ENCODE measurements around the gene OSBPL10.
"Not testable (repeated sequence)": the region's sequence is repeated elsewhere in the genome, so short reads cannot be mapped to it uniquely, and the experiment has no call there.

The OSBPL10 gene

DNA sequence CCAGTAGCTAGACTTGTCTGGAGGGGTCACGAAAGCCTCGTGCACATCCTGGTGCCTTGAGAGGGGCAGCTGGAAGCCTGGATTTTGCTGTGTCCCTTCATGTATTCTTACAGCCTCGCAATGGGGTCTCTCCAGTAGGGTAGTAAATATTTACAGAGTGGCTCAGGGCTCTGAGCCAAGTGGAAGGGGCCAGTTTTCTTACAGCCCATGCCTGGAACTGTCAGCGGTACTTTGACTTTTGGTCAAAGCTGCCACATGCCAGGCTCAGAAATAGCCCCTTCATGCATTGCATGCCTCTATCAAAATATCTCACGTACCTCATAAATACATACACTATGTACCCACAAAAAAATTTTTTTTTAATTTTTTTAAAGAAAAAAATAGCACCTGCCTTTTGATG is 119.2 kb downstream of the OSBPL10 start:
- Histone ChIP-seq H3K9me3 (replicated peaks; ENCODE audit: low read length) (no peaks in the 10 kb centered on the region), H3K27me3 (ENCODE audit: control insufficient read depth, insufficient read depth, low read length) (no peaks in the 10 kb centered on the region), H3K4me1 (ENCODE audit: control insufficient read depth, insufficient read depth, low read length) (peaks cover 21% of the 10 kb centered on the region), H3K36me3 (ENCODE audit: insufficient read depth, low read length) (peaks cover 4% of the 10 kb centered on the region), H3K4me3 (ENCODE audit: low read length) (no peak overlapping the region), H3K4me2 (ENCODE audit: low read length) (no peak overlapping the region), H3K9ac (ENCODE audit: low read depth, low read length) (no peak overlapping the region)

DNA sequence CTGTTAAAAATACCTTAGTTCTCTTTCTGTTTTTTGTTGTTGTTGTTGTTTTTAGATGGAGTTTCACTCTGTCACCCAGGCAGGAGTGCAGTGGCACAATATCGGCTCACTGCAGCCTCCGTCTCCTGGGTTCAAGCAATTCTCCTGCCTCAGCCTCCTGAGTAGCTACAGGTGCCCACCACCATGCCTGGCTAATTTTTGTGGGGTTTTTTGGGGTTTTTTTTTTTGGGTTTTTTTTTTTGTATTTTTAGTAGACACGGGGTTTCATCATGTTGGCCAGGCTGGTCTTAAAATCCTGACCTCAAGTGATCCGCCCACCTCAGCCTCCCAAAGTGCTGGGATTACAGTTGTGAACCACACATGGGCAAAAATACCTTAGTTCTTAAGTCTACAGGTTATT is 120.4 kb downstream of the OSBPL10 start:
- H3K36me3 ChIP-seq (ENCODE audit: insufficient read depth, low read length); H3K9me3 ChIP-seq (replicated peaks; ENCODE audit: low read length): not testable (repeated sequence)

GRCh38 chr3:31859245-31859644 is 121.8 kb downstream of the OSBPL10 start:
- H3K4me2 ChIP-seq (ENCODE audit: low read length), result no peak overlapping the region
- H3K4me3 ChIP-seq (ENCODE audit: low read length), result no peak overlapping the region
- H3K36me3 ChIP-seq (ENCODE audit: insufficient read depth, low read length), result no peaks in the 10 kb centered on the region
- H3K9ac ChIP-seq (ENCODE audit: low read depth, low read length), result no peak overlapping the region
- no peaks in the 10 kb centered on the region for H3K27me3 ChIP-seq (ENCODE audit: control insufficient read depth, insufficient read depth, low read length)
- peaks cover 21% of the 10 kb centered on the region for H3K4me1 ChIP-seq (ENCODE audit: control insufficient read depth, insufficient read depth, low read length)
- no peaks in the 10 kb centered on the region for H3K9me3 ChIP-seq (replicated peaks; ENCODE audit: low read length)

More for the DNA sequence above, 120.4 kb downstream of the OSBPL10 start:
- H3K4me2 ChIP-seq (ENCODE audit: low read length); H3K27me3 ChIP-seq (ENCODE audit: control insufficient read depth, insufficient read depth, low read length); H3K9ac ChIP-seq (ENCODE audit: low read depth, low read length); H3K4me3 ChIP-seq (ENCODE audit: low read length): not testable (repeated sequence)
- H3K4me1 ChIP-seq (ENCODE audit: control insufficient read depth, insufficient read depth, low read length), result peaks cover 21% of the 10 kb centered on the region

GRCh38 chr3:31858439-31858838 is 122.6 kb downstream of the OSBPL10 start:
- Histone ChIP-seq H3K4me3 (ENCODE audit: low read length) (no peak overlapping the region), H3K9ac (ENCODE audit: low read depth, low read length) (no peak overlapping the region), H3K27me3 (ENCODE audit: control insufficient read depth, insufficient read depth, low read length) (no peaks in the 10 kb centered on the region), H3K36me3 (ENCODE audit: insufficient read depth, low read length) (no peaks in the 10 kb centered on the region), H3K4me1 (ENCODE audit: control insufficient read depth, insufficient read depth, low read length) (peaks cover 18% of the 10 kb centered on the region), H3K9me3 (replicated peaks; ENCODE audit: low read length) (no peaks in the 10 kb centered on the region), H3K4me2 (ENCODE audit: low read length) (no peak overlapping the region)

GRCh38 chr3:31853580-31853979 is 127.5 kb downstream of the OSBPL10 start:
- Histone ChIP-seq H3K4me3 (ENCODE audit: low read length) (no peak overlapping the region), H3K4me2 (ENCODE audit: low read length) (no peak overlapping the region), H3K9me3 (replicated peaks; ENCODE audit: low read length) (no peaks in the 10 kb centered on the region), H3K27me3 (ENCODE audit: control insufficient read depth, insufficient read depth, low read length) (no peaks in the 10 kb centered on the region), H3K9ac (ENCODE audit: low read depth, low read length) (no peak overlapping the region), H3K4me1 (ENCODE audit: control insufficient read depth, insufficient read depth, low read length) (no peaks in the 10 kb centered on the region), H3K36me3 (ENCODE audit: insufficient read depth, low read length) (no peaks in the 10 kb centered on the region)

DNA sequence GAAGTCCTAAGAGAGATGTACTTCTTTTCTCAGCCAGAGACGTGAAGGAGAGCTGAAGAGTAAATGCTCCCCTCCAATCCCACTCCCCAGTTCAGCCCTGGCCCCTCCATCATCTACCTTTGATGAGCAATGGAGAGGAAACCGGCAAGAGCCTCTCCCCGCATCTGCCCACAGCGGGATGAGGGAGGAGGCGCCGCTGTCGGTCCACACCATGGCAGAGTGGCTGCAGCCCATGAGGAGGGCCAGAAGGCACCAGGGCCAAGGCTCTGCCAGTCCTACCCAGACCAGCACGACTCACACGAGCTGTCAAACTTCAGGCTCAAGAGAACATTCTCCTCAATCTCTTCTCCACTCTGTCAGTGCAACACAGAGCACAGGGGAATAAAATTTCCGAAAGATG is 129.8 kb downstream of the OSBPL10 start:
- no peak overlapping the region for H3K9ac ChIP-seq (ENCODE audit: low read depth, low read length)
- H3K9me3 ChIP-seq (replicated peaks; ENCODE audit: low read length), result no peaks in the 10 kb centered on the region
- H3K4me2 ChIP-seq (ENCODE audit: low read length), result no peak overlapping the region
- H3K4me3 ChIP-seq (ENCODE audit: low read length), result no peak overlapping the region
- no peaks in the 10 kb centered on the region for H3K4me1 ChIP-seq (ENCODE audit: control insufficient read depth, insufficient read depth, low read length)
- no peaks in the 10 kb centered on the region for H3K27me3 ChIP-seq (ENCODE audit: control insufficient read depth, insufficient read depth, low read length)
- no peaks in the 10 kb centered on the region for H3K36me3 ChIP-seq (ENCODE audit: insufficient read depth, low read length)

GRCh38 chr3:31848911-31849310 is 132.2 kb downstream of the OSBPL10 start:
- Histone ChIP-seq H3K4me3 (ENCODE audit: low read length) (no peak overlapping the region), H3K4me2 (ENCODE audit: low read length) (no peak overlapping the region), H3K9me3 (replicated peaks; ENCODE audit: low read length) (no peaks in the 10 kb centered on the region), H3K9ac (ENCODE audit: low read depth, low read length) (no peak overlapping the region), H3K4me1 (ENCODE audit: control insufficient read depth, insufficient read depth, low read length) (no peaks in the 10 kb centered on the region), H3K27me3 (ENCODE audit: control insufficient read depth, insufficient read depth, low read length) (no peaks in the 10 kb centered on the region), H3K36me3 (ENCODE audit: insufficient read depth, low read length) (no peaks in the 10 kb centered on the region)

DNA sequence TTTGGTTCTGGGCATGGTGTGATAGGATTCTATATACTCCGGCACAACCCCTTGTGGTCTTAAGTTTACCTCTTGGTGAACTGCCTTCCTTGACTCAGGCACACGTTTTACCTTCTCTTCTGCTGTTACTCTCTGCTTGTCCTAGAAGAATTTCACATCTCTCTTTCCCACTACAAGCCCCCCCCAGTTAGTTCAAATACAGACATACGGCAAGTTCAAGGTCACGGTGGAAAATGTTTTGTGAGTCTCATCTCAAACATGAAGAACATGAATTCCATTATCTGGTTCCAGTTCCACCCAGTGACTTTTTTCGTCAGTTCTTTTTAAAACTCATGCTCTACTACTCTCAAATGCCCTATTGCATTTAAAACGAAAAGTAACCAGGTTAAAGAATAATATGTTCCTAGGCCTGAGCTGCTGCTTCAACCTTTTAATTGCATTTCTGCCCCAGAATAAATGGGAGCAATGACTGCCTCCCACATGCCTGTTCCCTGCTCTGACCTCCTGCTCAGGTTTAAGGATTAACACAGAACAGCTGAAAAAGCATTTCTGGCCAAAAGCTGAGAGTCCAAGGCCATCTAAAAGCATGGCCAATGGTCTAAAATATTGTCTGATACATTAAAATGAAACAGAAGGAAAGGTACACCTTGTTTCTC is 132.8 kb downstream of the OSBPL10 start:
- Histone ChIP-seq H3K4me3 (ENCODE audit: low read length) (no peak overlapping the region), H3K9me3 (replicated peaks; ENCODE audit: low read length) (no peaks in the 10 kb centered on the region)

DNA sequence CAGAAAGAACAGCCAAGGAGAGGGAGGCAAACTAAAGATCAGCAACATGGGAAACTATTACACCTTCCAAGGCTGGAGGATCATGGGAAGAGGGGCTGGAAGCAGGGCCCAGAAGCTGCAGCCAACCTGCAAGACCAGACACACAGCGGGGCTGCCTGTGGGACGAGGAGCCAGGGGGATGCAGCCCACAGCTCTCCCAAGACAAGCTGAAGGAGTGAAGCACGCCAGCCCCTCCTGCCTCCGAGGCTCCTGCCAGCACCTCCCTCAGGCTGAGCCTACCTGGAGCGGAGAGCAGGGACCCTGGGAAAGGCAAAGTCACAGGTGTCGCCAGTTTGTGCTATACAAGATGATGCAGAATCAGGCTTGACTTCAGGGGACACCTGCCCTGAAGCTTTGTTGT is 133.3 kb downstream of the OSBPL10 start:
- Histone ChIP-seq H3K4me3 (ENCODE audit: low read length) (no peak overlapping the region), H3K36me3 (ENCODE audit: insufficient read depth, low read length) (no peaks in the 10 kb centered on the region), H3K9me3 (replicated peaks; ENCODE audit: low read length) (no peaks in the 10 kb centered on the region), H3K4me2 (ENCODE audit: low read length) (no peak overlapping the region), H3K4me1 (ENCODE audit: control insufficient read depth, insufficient read depth, low read length) (no peaks in the 10 kb centered on the region), H3K27me3 (ENCODE audit: control insufficient read depth, insufficient read depth, low read length) (no peaks in the 10 kb centered on the region), H3K9ac (ENCODE audit: low read depth, low read length) (no peak overlapping the region)

More for the DNA sequence above, 132.8 kb downstream of the OSBPL10 start:
- Histone ChIP-seq H3K9ac (ENCODE audit: low read depth, low read length) (no peak overlapping the region), H3K4me2 (ENCODE audit: low read length) (no peak overlapping the region), H3K27me3 (ENCODE audit: control insufficient read depth, insufficient read depth, low read length) (no peaks in the 10 kb centered on the region), H3K4me1 (ENCODE audit: control insufficient read depth, insufficient read depth, low read length) (no peaks in the 10 kb centered on the region), H3K36me3 (ENCODE audit: insufficient read depth, low read length) (no peaks in the 10 kb centered on the region)

- H3K4me1 ChIP-seq (ENCODE audit: control insufficient read depth, insufficient read depth, low read length), result peaks cover 10% of the 10 kb centered on the region
- no peak overlapping the region for H3K4me3 ChIP-seq (ENCODE audit: low read length)
- H3K9ac ChIP-seq (ENCODE audit: low read depth, low read length), result no peak overlapping the region
- H3K4me2 ChIP-seq (ENCODE audit: low read length), result no peak overlapping the region
- H3K27me3 ChIP-seq (ENCODE audit: control insufficient read depth, insufficient read depth, low read length), result no peaks in the 10 kb centered on the region
- H3K9me3 ChIP-seq (replicated peaks; ENCODE audit: low read length), result no peaks in the 10 kb centered on the region
- no peaks in the 10 kb centered on the region for H3K36me3 ChIP-seq (ENCODE audit: insufficient read depth, low read length)
Observed at GRCh38 chr3:31841515-31841914, 139.5 kb downstream of the OSBPL10 start.

- Histone ChIP-seq H3K27me3 (ENCODE audit: control insufficient read depth, insufficient read depth, low read length) (no peaks in the 10 kb centered on the region), H3K9me3 (replicated peaks; ENCODE audit: low read length) (no peaks in the 10 kb centered on the region)
Observed at GRCh38 chr3:31840252-31840651, 140.8 kb downstream of the OSBPL10 start.

GRCh38 chr3:31839144-31839917 is 141.7 kb downstream of the OSBPL10 start:
- Histone ChIP-seq H3K4me1 (ENCODE audit: control insufficient read depth, insufficient read depth, low read length) (peaks cover 10% of the 10 kb centered on the region), H3K27me3 (ENCODE audit: control insufficient read depth, insufficient read depth, low read length) (no peaks in the 10 kb centered on the region), H3K4me2 (ENCODE audit: low read length) (no peak overlapping the region), H3K9me3 (replicated peaks; ENCODE audit: low read length) (no peaks in the 10 kb centered on the region), H3K4me3 (ENCODE audit: low read length) (no peak overlapping the region), H3K9ac (ENCODE audit: low read depth, low read length) (no peak overlapping the region), H3K36me3 (ENCODE audit: insufficient read depth, low read length) (no peaks in the 10 kb centered on the region)

More at GRCh38 chr3:31840252-31840651, 140.8 kb downstream of the OSBPL10 start:
- Histone ChIP-seq H3K9ac (ENCODE audit: low read depth, low read length) (no peak overlapping the region), H3K4me3 (ENCODE audit: low read length) (no peak overlapping the region), H3K36me3 (ENCODE audit: insufficient read depth, low read length) (no peaks in the 10 kb centered on the region), H3K4me2 (ENCODE audit: low read length) (no peak overlapping the region), H3K4me1 (ENCODE audit: control insufficient read depth, insufficient read depth, low read length) (peaks cover 10% of the 10 kb centered on the region)
